Tibial nerve (tissue), 4 donors: ENCODE results near the gene CDC25C. TPM values are rescaled to one million over a fixed set of nuclear protein-coding genes. Genes with fewer than 3 reads are reported as not detected.

Experiments used
- DNase-seq, 2 donors: peaks; one replicate each; pipeline ENCODE4 v3.0.0-alpha.2; 2019; ENCODE audit warnings: low spot score in 2 of 2
- H3K27ac ChIP-seq, 4 donors: fragments of 200-600 bp; sonication (generic) in 3 of 4; one replicate each; pipeline ENCODE4 v1.5.1; 2017 to 2019; ENCODE audit warnings: mild to moderate bottlenecking in 1 of 4
- H3K27me3 ChIP-seq, 2 donors: fragments of 200-600 bp; sonication (generic) in 1 of 2; one replicate each; pipeline versions ENCODE4 v1.5.1 to v1.6.0; 2017 to 2019
- H3K36me3 ChIP-seq, 3 donors: fragments of 200-600 bp; sonication (generic); one replicate each; pipeline ENCODE4 v1.5.1; 2018 to 2019
- H3K4me1 ChIP-seq, 4 donors: fragments of 200-600 bp; sonication (generic) in 3 of 4; one replicate each; pipeline ENCODE4 v1.5.1; 2017 to 2019
- H3K4me3 ChIP-seq, 4 donors: fragments of 200-600 bp; sonication (generic) in 3 of 4; one replicate each; pipeline ENCODE4 v1.5.1; 2017 to 2019; ENCODE audit warnings: mild to moderate bottlenecking in 1 of 4, moderate library complexity in 1 of 4
- H3K9me3 ChIP-seq, 4 donors: fragments of 200-600 bp; sonication (generic) in 3 of 4; one replicate each; pipeline ENCODE4 v1.5.1; 2017 to 2019
- CTCF ChIP-seq, 5 experiments: fragments of 200-600 bp in 3 of 5; fragments of 450-650 bp in 2 of 5; sonication (generic) in 3 of 5; IDR thresholded peaks; one replicate each; pipeline ENCODE4 v1.5.1; 2016 to 2019; ENCODE audit warnings: antibody characterized with exemption in 5 of 5, mild to moderate bottlenecking in 3 of 5, moderate library complexity in 2 of 5
- EP300 ChIP-seq, 2 donors: sonication (generic); formaldehyde crosslinking; IDR thresholded peaks; one replicate each; pipeline ENCODE4 v1.6.1; 2017; ENCODE audit warnings: antibody characterized with exemption in 2 of 2, mild to moderate bottlenecking in 1 of 2
- POLR2A ChIP-seq, 2 donors: fragments of 450-650 bp; IDR thresholded peaks; one replicate each; pipeline ENCODE4 v1.6.1; 2017; ENCODE audit warnings: antibody characterized with exemption in 2 of 2, mild to moderate bottlenecking in 2 of 2, moderate library complexity in 2 of 2
- WGBS, 2 donors: methylation state at CpG; one replicate each; pipeline ENCODE4 v1.1.5; 2018; 5-methylcytosine and 5-hydroxymethylcytosine counted together
- total RNA-seq, 4 donors: library from RNA; depleted of rRNA; stranded (reverse); fragments of >200 nt; gene quantifications; one replicate each; pipeline ENCODE4 v1.1.0, GENCODE V29; 2016

The CDC25C gene
- total RNA-seq, 4 donors from 2014 or later, result 0.60 TPM; not detected in 3

GRCh38 chr5:138245717-138246116 lies 85.9 kb downstream of the CDC25C start:
- TF ChIP-seq EP300 (IDR thresholded peaks at IDR 0.05), result no peak
- no peak for TF ChIP-seq POLR2A (IDR thresholded peaks at IDR 0.05)
- TF ChIP-seq CTCF (IDR thresholded peaks at IDR 0.05), result no peak
- no peak overlapping the region for H3K4me3 ChIP-seq
- peaks cover 0 to 50% (median 28%) of the 10 kb centered on the region in 4 donors for H3K4me1 ChIP-seq
- no peaks in the 10 kb centered on the region for H3K9me3 ChIP-seq
- DNase-seq, result peak; percentile 5 to 25
- whole genome bisulfite sequencing, 2 donors, result 10 to 22% methylated on average over 1 of the region's 1 CpG
- peak overlapping the region in 2 of 4 donors; percentile 52 to 88 for H3K27ac ChIP-seq
- no peaks in the 10 kb centered on the region for H3K27me3 ChIP-seq
- H3K36me3 ChIP-seq, result no peaks in the 10 kb centered on the region

- WGBS, 2 donors, result 28 to 36% methylated on average over 2 of the region's 2 CpGs
Measured at GRCh38 chr5:138243794-138244193, 87.8 kb downstream of the CDC25C start.

GRCh38 chr5:138241688-138242571 lies 89.7 kb downstream of the CDC25C start:
- TF ChIP-seq CTCF (IDR thresholded peaks at IDR 0.05), result no peak
- no peak for TF ChIP-seq POLR2A (IDR thresholded peaks at IDR 0.05)
- TF ChIP-seq EP300 (IDR thresholded peaks at IDR 0.05), result no peak
- H3K27me3 ChIP-seq, result no peaks in the 10 kb centered on the region
- DNase-seq, result peak in 1 of 2 donors; percentile 9
- H3K4me3 ChIP-seq, result peak overlapping the region; percentile 19 to 55 (median 43)
- no peaks in the 10 kb centered on the region for H3K36me3 ChIP-seq
- peaks cover 0 to 50% (median 28%) of the 10 kb centered on the region in 4 donors for H3K4me1 ChIP-seq
- WGBS, 2 donors, result 5 to 8% methylated on average over 36 to 65 of the region's 67 CpGs
- H3K27ac ChIP-seq, result peak overlapping the region; percentile 34 to 88 (median 78)
- no peaks in the 10 kb centered on the region for H3K9me3 ChIP-seq

More at GRCh38 chr5:138243794-138244193, 87.8 kb downstream of the CDC25C start:
- TF ChIP-seq POLR2A (IDR thresholded peaks at IDR 0.05), result no peak
- peak in 1 of 2 donors; percentile 55 for TF ChIP-seq EP300 (IDR thresholded peaks at IDR 0.05)
- no peak for TF ChIP-seq CTCF (IDR thresholded peaks at IDR 0.05)
- peaks cover 0 to 50% (median 28%) of the 10 kb centered on the region in 4 donors for H3K4me1 ChIP-seq
- peak overlapping the region in 3 of 4 donors; percentile 15 to 88 (median 81) for H3K27ac ChIP-seq
- H3K36me3 ChIP-seq, result no peaks in the 10 kb centered on the region
- H3K27me3 ChIP-seq, result no peaks in the 10 kb centered on the region
- no peak overlapping the region for H3K4me3 ChIP-seq
- no peaks in the 10 kb centered on the region for H3K9me3 ChIP-seq
- DNase-seq, result peak; percentile 5 to 25

- Histone ChIP-seq H3K27ac (peak overlapping the region; percentile 34 to 88 (median 78)), H3K4me1 (peaks cover 0 to 39% (median 24%) of the 10 kb centered on the region in 4 donors), H3K9me3 (no peaks in the 10 kb centered on the region), H3K27me3 (no peaks in the 10 kb centered on the region), H3K36me3 (no peaks in the 10 kb centered on the region), H3K4me3 (no peak overlapping the region)
- no peak for TF ChIP-seq EP300 (IDR thresholded peaks at IDR 0.05)
- no peak for TF ChIP-seq POLR2A (IDR thresholded peaks at IDR 0.05)
- no peak for TF ChIP-seq CTCF (IDR thresholded peaks at IDR 0.05)
- no peak for DNase-seq
- WGBS, 2 donors, result 59 to 61% methylated on average over 3 of the region's 3 CpGs
Measured at GRCh38 chr5:138240650-138241385, 90.8 kb downstream of the CDC25C start.
